Endothelial cell of umbilical vein (primary cell): Measurements from ENCODE around the gene GABPA. TPM values are rescaled to one million over a fixed set of nuclear protein-coding genes. Genes with fewer than 3 reads are reported as not detected.

Source experiments
- BruUV-seq: library from RNA; stranded (reverse); fragments of 400-500 nt; replicated peaks from 2 replicates; lab custom pipeline; 2021; lab: Mats Ljungman, UMichigan
- CTCF ChIA-PET: fragments of 300-600, 350-600 bp; sonication (Branson Sonifier 250); formaldehyde crosslinking; loops from one replicate; lab custom pipeline; 2021; ENCODE audit warnings: antibody characterized with exemption, inconsistent platforms; lab: Charles Lee
- POLR2A ChIA-PET: fragments of 300-600, 350-600 bp; sonication (Branson Sonifier 250); formaldehyde crosslinking; loops from one replicate; lab custom pipeline; 2021; ENCODE audit warnings: antibody characterized with exemption, inconsistent platforms; lab: Charles Lee
- DNase-seq: peaks from one replicate; pipeline ENCODE4 v3.0.0-alpha.2; 2011; ENCODE audit warnings: low read depth, low spot score
- FAIRE-seq: peaks from 2 replicates; lab custom pipeline; 2011; peaks lifted over from hg19 to GRCh38; lab: Jason Lieb, UNC
- H2AFZ ChIP-seq: 2 replicates; pipeline ENCODE4 v1.6.0; 2012; ENCODE audit warnings: low read depth, low read length, control low read depth, inconsistent platforms
- H3K27ac ChIP-seq: 2 replicates; pipeline ENCODE4 v1.5.1; 2011; ENCODE audit warnings: low read depth, mild to moderate bottlenecking, control low read depth, low read length, moderate library complexity; ENCODE audit not compliant: insufficient read depth
- H3K27me3 ChIP-seq, 2 experiments: 2 replicates each; pipeline versions ENCODE4 v1.6.0 to v1.6.1; 2011; ENCODE audit warnings: low read length in 2 of 2, mixed read lengths in 1 of 2; ENCODE audit not compliant: control insufficient read depth in 2 of 2, insufficient read depth in 2 of 2
- H3K36me3 ChIP-seq, 2 experiments: 2 replicates in 1 of 2; 3 replicates in 1 of 2; pipeline ENCODE4 v1.5.1; 2011; ENCODE audit warnings: low read length in 2 of 2, mild to moderate bottlenecking in 1 of 2, moderate library complexity in 1 of 2; ENCODE audit not compliant: control insufficient read depth in 2 of 2, insufficient read depth in 2 of 2; ENCODE audit errors: extremely low read depth in 1 of 2
- H3K4me1 ChIP-seq: 3 replicates; pipeline ENCODE4 v1.5.1; 2011; ENCODE audit warnings: mild to moderate bottlenecking, low read length; ENCODE audit not compliant: control insufficient read depth, insufficient read depth; ENCODE audit errors: extremely low read depth
- H3K4me2 ChIP-seq: 2 replicates; pipeline ENCODE4 v1.6.1; 2011; ENCODE audit warnings: low read length, control low read depth, mixed read lengths; ENCODE audit not compliant: insufficient read depth
- H3K4me3 ChIP-seq, 3 experiments: fragments of 200-600 bp in 1 of 3; sonication (generic), shearing (Covaris generic) in 1 of 3; replicated peaks in 1 of 3; 2 replicates each; pipeline ENCODE4 v1.5.1; 2011 to 2016; ENCODE audit warnings: control low read depth in 3 of 3, low read length in 3 of 3, mild to moderate bottlenecking in 2 of 3, inconsistent platforms in 1 of 3, low read depth in 1 of 3, moderate library complexity in 1 of 3; ENCODE audit not compliant: insufficient read depth in 1 of 3
- H3K79me2 ChIP-seq: 2 replicates; pipeline ENCODE4 v1.6.0; 2012; ENCODE audit warnings: low read length, inconsistent platforms; ENCODE audit not compliant: control insufficient read depth, insufficient read depth
- H3K9ac ChIP-seq: replicated peaks from 2 replicates; pipeline ENCODE3; 2011; ENCODE audit warnings: low read length, control low read depth; ENCODE audit not compliant: insufficient read depth; ENCODE audit errors: extremely low read depth
- H3K9me1 ChIP-seq: replicated peaks from 3 replicates; pipeline ENCODE4 v1.6.0; 2011; ENCODE audit warnings: mild to moderate bottlenecking, low read length; ENCODE audit not compliant: control insufficient read depth, insufficient read depth; ENCODE audit errors: extremely low read depth
- H3K9me3 ChIP-seq: replicated peaks from 2 replicates; pipeline ENCODE4 v1.5.1; 2012; ENCODE audit warnings: low read length, inconsistent platforms; ENCODE audit not compliant: control insufficient read depth, insufficient read depth
- H4K20me1 ChIP-seq: replicated peaks from 2 replicates; pipeline ENCODE3; 2011; ENCODE audit warnings: mild to moderate bottlenecking, low read length; ENCODE audit not compliant: control insufficient read depth, insufficient read depth; ENCODE audit errors: extremely low read depth
- CTCF ChIP-seq, 2 donors: IDR thresholded peaks; 1 replicate in 1 of 2; 2 replicates in 1 of 2; pipeline ENCODE4 v1.5.1; 2011; ENCODE audit warnings: low read length in 2 of 2, mild to moderate bottlenecking in 2 of 2, moderate library complexity in 2 of 2, control low read depth in 1 of 2, inconsistent platforms in 1 of 2, low read depth in 1 of 2; ENCODE audit not compliant: insufficient read depth in 1 of 2; ENCODE audit errors: extremely low read depth in 1 of 2
- EZH2 ChIP-seq: IDR thresholded peaks from 2 replicates; pipeline ENCODE4 v1.6.1; 2012; ENCODE audit warnings: borderline replicate concordance, low read depth, mild to moderate bottlenecking, moderate library complexity, low read length, inconsistent platforms; ENCODE audit not compliant: severe bottlenecking
- GATA2 ChIP-seq: IDR thresholded peaks from 2 replicates; pipeline ENCODE4 v1.7.0; 2011; ENCODE audit warnings: low read depth, mild to moderate bottlenecking, moderate library complexity, mixed read lengths, low read length; ENCODE audit not compliant: insufficient read length, insufficient read depth
- JUN ChIP-seq: IDR thresholded peaks from 2 replicates; pipeline ENCODE4 v1.6.1; 2011; ENCODE audit warnings: borderline replicate concordance, low read depth; ENCODE audit not compliant: insufficient read length, insufficient read depth
- MYC ChIP-seq: IDR thresholded peaks from one replicate; pipeline ENCODE4 v1.6.1; 2011; ENCODE audit warnings: mild to moderate bottlenecking, low read depth, low read length
- POLR2AphosphoS5 ChIP-seq: IDR thresholded peaks from 2 replicates; pipeline ENCODE4 v1.6.1; 2012; ENCODE audit warnings: low read depth, mild to moderate bottlenecking, control low read depth, low read length, moderate library complexity; ENCODE audit not compliant: insufficient read depth
- dilution Hi-C: fragments of 300-500 bp; cut with MboI; formaldehyde crosslinking; loops from one replicate; pipeline ENCODE4 v1.15.0; 2019; ENCODE audit warnings: low sequenced_read_pairs; ENCODE audit not compliant: extremely low pct_ligation_motif_present
- intact Hi-C: fragments of 100-400 bp; cut with micrococcal nuclease; formaldehyde crosslinking; loops from one replicate; pipeline ENCODE4 v1.10.0; 2022
- polyA plus RNA-seq, 4 experiments: library from polyadenylated mRNA; depleted of rRNA in 3 of 4; stranded (reverse) in 3 of 4; unstranded in 1 of 4; fragments of >200 nt; gene quantifications; 2 replicates each; pipeline versions ENCODE4 v1.2.1 to v1.2.3, GENCODE V29; 2011 to 2012; ENCODE audit warnings: missing spikeins in 1 of 4
- total RNA-seq: library from RNA; stranded (reverse); gene quantifications from 2 replicates; pipeline ENCODE4 v1.2.3, GENCODE V29; 2021

GABPA gene
- total and polyA plus RNA-seq, 2 donors (not counting 3 experiments of a cell fraction or from before 2014, with no cell fraction given), result 5.8 to 21.0 TPM

GRCh38 chr21:25722631-25723030 lies 12.1 kb upstream of the GABPA start:
- no TSS peak for BruUV-seq
- Histone ChIP-seq H3K4me3 (no peak overlapping the region), H3K4me2 (no peak overlapping the region), H3K27ac (no peak overlapping the region), H3K9ac (no peak overlapping the region), H3K27me3 (no peaks in the 10 kb centered on the region), H3K36me3 (peaks cover 2 to 10% of the 10 kb centered on the region in 2 experiments), H4K20me1 (no peaks in the 10 kb centered on the region), H2AFZ (no peak overlapping the region), H3K9me1 (no peaks in the 10 kb centered on the region), H3K9me3 (no peaks in the 10 kb centered on the region), H3K4me1 (peaks cover 1% of the 10 kb centered on the region), H3K79me2 (peaks cover 3% of the 10 kb centered on the region)
- DNase-seq (no peak), FAIRE-seq (no peak)
- dilution Hi-C loops, result no loop called here
- ChIA-PET POLR2A (no interaction called here), CTCF (no interaction called here)
- intact Hi-C loops, result no loop called here
- no peak for TF ChIP-seq CTCF (IDR thresholded peaks at IDR 0.05; ENCODE audit: extremely low read depth in 1 of 2, insufficient read depth in 1 of 2, low read depth in 1 of 2, low read length in 2 of 2)
- no peak for TF ChIP-seq EZH2
- no peak for TF ChIP-seq JUN
- TF ChIP-seq MYC, result no peak
- no peak for TF ChIP-seq GATA2
- TF ChIP-seq POLR2AphosphoS5, result no peak
